ENCODE data around the gene PUS1. TPM values are rescaled to one million over a fixed set of nuclear protein-coding genes. Genes with fewer than 3 reads are reported as not detected.

The PUS1 gene
- total and polyA plus RNA-seq, 7 donors = 11.7 to 46.8 (median 20.1) TPM

DNA sequence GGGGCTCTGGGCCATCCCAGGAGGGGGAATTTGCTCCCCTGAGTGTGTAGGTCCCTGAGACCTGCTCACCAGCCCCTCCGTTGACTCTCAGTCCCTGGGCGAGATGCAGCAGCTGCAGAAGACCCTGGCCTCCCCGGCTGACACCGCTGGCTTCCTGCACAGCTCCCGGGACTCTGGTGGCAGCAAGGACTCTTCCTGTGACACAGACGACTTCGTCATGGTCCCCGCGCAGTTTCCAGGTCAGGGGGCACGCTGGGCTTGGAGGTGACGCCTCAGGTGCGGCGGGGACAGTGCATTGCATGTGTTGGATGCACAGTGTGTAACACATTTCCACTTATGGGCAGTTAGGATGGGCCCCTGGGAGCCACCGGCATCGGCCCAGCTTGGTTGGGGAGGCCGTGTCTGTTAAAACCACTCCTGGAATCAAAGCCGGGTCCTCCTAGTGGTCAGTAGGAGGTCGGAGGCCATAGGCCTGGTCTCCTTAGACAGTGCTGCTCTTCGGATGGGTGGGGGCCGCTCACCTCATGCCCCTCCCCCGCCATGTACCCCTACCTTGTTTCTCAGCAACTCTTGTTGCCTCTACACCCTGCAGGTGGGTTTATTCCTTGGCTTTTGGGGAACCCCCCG is 17.1 kb upstream of the PUS1 start:
- Histone ChIP-seq H3K27me3 (ENCODE audit: insufficient read depth in 3 of 3, low read length in 2 of 3) (no peaks in the 10 kb centered on the region), H3K9me3 (no peaks in the 10 kb centered on the region), H3K27ac (peak overlapping the region; percentile 27), H3K4me1 (peaks cover 9% of the 10 kb centered on the region), H3K36me3 (ENCODE audit: insufficient read depth in 1 of 2, low read depth in 1 of 2) (peaks cover 0 to 96% of the 10 kb centered on the region in 2 donors), H3K4me3 (no peak overlapping the region)
- TF ChIP-seq CTCF (IDR thresholded peaks at IDR 0.05) = no peak
- WGBS, 3 donors = 74 to 84% (median 78%) methylated on average over 22 of the region's 22 CpGs
- no peak for DNase-seq
- ATAC-seq = no peak
- intact Hi-C loops (cut with DNase I) = no loop called here

DNA sequence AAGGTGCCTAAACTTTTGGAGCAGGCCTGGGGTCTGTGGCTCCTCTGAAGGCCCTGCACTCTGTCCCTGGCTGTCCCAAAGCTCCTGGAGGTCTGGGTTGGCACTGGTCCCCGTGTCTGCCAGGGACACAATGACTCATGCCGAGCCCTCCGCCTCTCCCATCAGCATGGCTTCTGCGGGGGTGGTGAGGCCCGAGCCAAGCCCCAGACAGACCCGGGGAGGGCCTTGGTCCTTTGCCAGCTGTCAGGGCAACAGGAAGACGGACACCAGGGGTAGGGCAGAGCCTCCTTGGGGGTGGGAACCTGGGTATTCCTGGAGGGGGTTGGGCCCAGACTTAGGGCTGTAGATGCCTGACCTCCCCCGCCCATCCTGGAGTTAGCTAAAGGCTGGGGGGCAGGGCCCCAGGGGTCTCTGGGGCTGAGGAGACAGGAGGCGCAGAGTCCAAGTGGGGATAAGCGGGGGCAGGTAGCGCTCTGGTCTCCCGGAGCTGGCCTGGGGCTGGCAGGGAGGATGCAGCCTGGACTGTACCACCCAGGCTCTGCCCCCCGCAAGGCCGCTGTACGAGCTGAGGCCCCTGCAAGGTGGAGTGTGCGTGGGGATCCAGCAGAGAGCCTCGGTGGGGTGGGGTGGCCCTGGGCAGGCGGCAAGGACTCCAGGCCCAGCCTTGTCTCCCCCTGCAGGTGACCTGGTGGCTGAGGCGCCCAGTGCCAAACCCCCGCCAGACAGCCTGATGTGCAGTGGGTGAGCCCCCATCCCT is 16.4 kb upstream of the PUS1 start:
- peak overlapping the region; percentile 27 for H3K27ac ChIP-seq
- TF ChIP-seq CTCF (IDR thresholded peaks at IDR 0.05) = no peak
- peaks cover 9% of the 10 kb centered on the region for H3K4me1 ChIP-seq
- no peaks in the 10 kb centered on the region for H3K27me3 ChIP-seq (ENCODE audit: insufficient read depth in 3 of 3, low read length in 2 of 3)
- H3K36me3 ChIP-seq (ENCODE audit: insufficient read depth in 1 of 2, low read depth in 1 of 2) = peaks cover 0 to 94% of the 10 kb centered on the region in 2 donors
- peak; percentile 51 to 65 (median 56) for ATAC-seq
- 61 to 68% (median 66%) methylated on average over 18 to 20 of the region's 20 CpGs for WGBS, 3 donors
- peak; percentile 79 to 88 for DNase-seq
- intact Hi-C loops (cut with DNase I) = no loop called here
- H3K4me3 ChIP-seq = no peak overlapping the region
- H3K9me3 ChIP-seq = no peaks in the 10 kb centered on the region

DNA sequence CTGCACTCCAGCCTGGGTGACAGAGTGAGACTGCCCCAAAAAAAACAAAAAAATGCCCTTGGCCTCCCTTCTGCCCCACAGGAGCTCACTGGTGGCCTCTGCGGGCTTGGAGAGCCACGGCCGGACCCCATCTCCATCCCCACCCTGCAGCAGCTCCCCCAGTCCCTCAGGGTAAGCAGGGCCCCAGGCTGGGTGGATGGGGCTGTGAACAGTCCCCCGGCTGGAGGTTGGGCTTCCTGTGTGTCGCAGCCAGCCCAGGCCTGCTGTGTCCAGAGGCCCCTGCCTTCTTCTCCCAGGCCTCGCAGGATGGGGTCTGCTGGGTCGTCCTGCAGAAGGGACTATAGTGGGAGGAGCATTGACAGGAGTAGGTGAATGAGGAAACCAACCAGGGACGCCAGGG is 15.4 kb upstream of the PUS1 start:
- H3K27me3 ChIP-seq (ENCODE audit: insufficient read depth in 3 of 3, low read length in 2 of 3) = no peaks in the 10 kb centered on the region
- H3K36me3 ChIP-seq (ENCODE audit: insufficient read depth in 1 of 2, low read depth in 1 of 2) = peaks cover 0 to 93% of the 10 kb centered on the region in 2 donors
- no peak overlapping the region for H3K27ac ChIP-seq
- no peak for TF ChIP-seq CTCF (IDR thresholded peaks at IDR 0.05)
- DNase-seq = no peak
- H3K4me1 ChIP-seq = peaks cover 9% of the 10 kb centered on the region
- H3K9me3 ChIP-seq = no peaks in the 10 kb centered on the region
- H3K4me3 ChIP-seq = no peak overlapping the region
- intact Hi-C loops (cut with DNase I) = no loop called here
- ATAC-seq = no peak
- 89 to 92% (median 91%) methylated on average over 7 to 8 of the region's 8 CpGs for WGBS, 3 donors

DNA sequence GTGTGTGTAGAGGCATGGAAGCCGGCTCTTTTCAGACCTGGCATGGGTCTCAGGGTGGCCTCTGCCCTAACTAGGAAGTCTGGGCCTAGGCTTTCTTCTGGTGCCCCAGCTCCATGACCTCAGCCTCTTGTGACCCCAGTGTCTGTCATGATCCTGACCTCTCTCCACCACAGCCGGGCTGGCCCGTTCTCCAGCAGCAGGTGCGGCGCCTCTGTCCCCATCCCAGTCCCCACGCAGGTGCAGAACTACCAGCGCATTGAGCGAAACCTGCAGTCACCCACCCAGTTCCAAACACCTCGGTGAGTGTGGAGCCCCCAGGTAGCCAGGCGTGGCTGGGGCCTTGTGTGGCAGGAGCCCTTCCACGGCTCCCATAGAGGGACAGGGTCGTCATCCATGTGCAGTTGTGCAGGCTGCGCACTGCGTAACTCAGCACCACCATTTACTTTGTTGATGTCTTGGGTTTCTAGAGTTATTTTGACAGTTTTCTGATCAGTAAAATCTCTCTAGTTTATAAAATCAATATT is 14.8 kb upstream of the PUS1 start:
- H3K9me3 ChIP-seq = no peaks in the 10 kb centered on the region
- ATAC-seq = no peak
- no peak overlapping the region for H3K4me3 ChIP-seq
- no peaks in the 10 kb centered on the region for H3K27me3 ChIP-seq (ENCODE audit: insufficient read depth in 3 of 3, low read length in 2 of 3)
- no peak for TF ChIP-seq CTCF (IDR thresholded peaks at IDR 0.05)
- no peak overlapping the region for H3K27ac ChIP-seq
- DNase-seq = peak in 1 of 2 donors; percentile 47
- peaks cover 9% of the 10 kb centered on the region for H3K4me1 ChIP-seq
- intact Hi-C loops (cut with DNase I) = no loop called here
- 93 to 97% (median 95%) methylated on average over 14 of the region's 14 CpGs for WGBS, 3 donors
- H3K36me3 ChIP-seq (ENCODE audit: insufficient read depth in 1 of 2, low read depth in 1 of 2) = peaks cover 0 to 91% of the 10 kb centered on the region in 2 donors
